ENCODE data around the gene SLC17A4.

DNA sequence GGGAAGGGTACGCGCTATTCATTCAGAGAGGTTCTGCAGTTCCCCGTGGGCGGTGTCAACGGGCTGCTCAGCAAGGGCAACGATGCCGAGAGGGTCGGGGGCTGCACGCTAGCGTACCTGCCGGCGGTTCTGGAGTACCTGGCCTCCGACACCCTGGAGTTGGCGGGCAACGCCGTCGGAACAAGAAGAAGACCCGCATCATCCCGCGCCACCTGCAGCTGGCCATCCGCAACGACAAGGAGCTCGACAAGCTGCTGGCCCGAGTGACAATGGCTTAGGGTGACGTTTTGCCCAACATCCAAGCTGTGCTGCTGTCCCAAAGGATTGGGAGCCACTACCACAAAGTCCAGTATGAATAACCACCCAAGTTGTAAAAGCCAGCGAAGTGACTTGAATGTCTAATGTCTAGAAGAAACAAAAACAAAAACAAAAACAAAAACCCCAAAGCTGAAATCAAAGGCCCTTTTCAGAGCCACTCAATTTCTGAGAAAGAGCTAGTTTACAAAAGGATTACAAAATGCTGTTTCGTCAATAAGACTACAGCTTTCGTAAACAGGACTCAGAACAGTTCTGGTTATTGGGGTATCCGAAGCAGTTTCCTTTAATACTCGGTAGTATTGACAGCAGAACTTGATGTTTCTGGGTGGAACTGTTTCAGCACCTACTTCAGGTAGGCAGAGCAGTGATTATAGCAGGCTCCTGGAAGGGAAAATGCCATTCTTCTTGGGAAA, 21.9 kb upstream of the SLC17A4 start:
- TF ChIP-seq POLR2A (IDR thresholded peaks at IDR 0.05; ENCODE audit: low read depth, low read length) (no peak), POLR2AphosphoS5 (IDR thresholded peaks at IDR 0.05; ENCODE audit: low read depth, low read length) (no peak)
